GM11168 (cell line): ENCODE data around the gene EREG.

Experiments
- in situ Hi-C: fragments of 300-500 bp; cut with MboI; formaldehyde crosslinking; loops from one replicate; pipeline ENCODE4 v1.12.0; 2022; ENCODE audit warnings: low sequenced_read_pairs; ENCODE audit not compliant: unreplicated experiment

The EREG gene

DNA sequence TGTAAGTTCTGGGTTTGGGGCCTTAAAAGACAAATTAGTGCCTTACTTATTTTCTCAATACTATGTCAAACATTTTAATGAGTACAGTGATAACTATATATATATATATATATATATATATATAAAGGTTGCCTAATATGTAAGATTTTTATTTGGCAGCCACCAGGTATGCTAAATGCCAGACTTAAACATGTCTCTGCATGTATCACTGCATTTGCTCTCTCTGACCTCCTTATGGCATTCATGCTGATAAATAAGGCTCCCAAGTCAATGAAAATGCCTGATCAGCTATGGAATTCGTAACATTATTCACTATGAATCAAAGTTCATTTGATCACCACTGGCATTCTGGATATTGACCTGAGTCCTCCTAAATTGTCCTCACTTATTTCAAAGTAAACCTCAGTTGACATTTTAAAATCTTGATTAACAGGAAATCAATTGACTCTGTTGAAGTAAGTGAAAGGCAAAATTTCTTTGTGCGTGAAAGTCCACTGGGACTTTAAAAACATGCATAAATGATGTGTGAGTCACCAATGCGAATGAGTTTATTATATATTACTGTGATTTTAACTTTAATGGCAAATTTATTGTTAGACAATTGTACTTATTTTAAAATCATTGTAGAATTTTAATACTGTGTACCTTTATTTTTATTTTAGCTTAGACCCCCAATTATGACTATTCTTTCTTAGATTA is 50.8 kb downstream of the EREG start:
- in situ Hi-C loops = no loop called here

GRCh38 chr4:74418063-74418670 is 53.2 kb downstream of the EREG start:
- in situ Hi-C loops = no loop called here

- in situ Hi-C loops = no loop called here
These were observed 55.9 kb downstream of the EREG start for GRCh38 chr4:74420863-74421262.

DNA sequence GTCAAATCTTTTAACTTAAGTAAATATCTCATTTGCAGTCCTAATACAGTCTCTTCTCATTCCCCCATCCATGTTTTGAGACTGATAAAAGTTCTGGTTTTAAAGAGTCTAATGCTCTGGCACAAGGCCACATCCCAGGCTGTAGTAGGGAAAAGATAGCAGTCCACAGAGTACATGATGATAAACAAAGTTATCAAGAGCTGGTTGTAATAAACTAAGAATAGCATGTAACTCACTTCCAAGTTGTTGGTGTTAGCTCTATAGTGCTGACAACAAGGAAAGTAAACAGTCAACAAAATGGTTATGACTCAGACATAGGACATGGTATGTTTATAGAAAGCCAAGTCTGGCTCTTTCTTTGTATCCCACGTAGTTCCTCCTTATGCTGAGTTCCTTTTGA is 58.2 kb downstream of the EREG start:
- in situ Hi-C loops = no loop called here

- in situ Hi-C loops = no loop called here
These were observed 59.2 kb downstream of the EREG start for GRCh38 chr4:74424111-74424510.

- in situ Hi-C loops = no loop called here
These were observed 61.2 kb downstream of the EREG start for GRCh38 chr4:74426101-74426500.

DNA sequence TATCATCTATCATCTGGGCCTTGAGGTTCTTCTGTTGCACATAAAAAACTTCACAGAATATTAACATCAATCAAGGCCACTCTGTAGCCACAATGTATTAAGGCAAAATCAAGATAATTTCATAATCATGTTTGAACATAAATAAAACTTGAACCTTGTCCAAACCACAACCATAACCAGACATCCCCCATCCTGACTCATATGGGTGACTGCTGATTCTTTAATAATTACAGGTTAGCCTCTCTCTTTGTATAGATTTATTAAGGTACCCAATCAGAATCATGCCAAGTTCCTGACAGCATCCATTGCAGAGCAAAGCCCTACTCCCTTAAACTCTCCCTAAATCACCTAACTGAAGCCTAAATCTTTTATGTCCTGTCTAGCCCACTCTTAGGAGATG is 63.3 kb downstream of the EREG start:
- in situ Hi-C loops = no loop called here

GRCh38 chr4:74431113-74431826 is 66.3 kb downstream of the EREG start:
- in situ Hi-C loops = no loop called here

DNA sequence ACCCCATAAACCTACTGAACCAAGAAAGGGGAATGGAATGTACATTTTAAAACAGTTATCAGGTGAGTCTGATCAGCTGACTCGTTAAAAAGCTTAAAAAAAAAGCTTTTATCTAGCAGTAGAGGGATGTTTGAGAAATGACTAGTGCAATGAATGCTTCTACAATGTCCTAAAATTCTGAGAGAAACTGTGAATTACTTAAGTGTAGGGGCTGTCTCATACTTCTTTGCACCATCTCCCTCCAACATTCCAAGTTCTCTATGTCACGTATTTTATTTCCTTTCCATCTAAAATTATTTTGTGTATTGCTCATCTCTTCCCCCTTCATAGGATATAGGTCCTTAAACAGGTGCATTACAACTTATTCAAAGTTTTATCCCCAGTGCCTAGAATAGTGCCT is 68.1 kb downstream of the EREG start:
- in situ Hi-C loops = no loop called here

- in situ Hi-C loops = no loop called here
These were observed 68.7 kb downstream of the EREG start for GRCh38 chr4:74433541-74434172.

GRCh38 chr4:74435296-74435695 is 70.4 kb downstream of the EREG start:
- in situ Hi-C loops = no loop called here

DNA sequence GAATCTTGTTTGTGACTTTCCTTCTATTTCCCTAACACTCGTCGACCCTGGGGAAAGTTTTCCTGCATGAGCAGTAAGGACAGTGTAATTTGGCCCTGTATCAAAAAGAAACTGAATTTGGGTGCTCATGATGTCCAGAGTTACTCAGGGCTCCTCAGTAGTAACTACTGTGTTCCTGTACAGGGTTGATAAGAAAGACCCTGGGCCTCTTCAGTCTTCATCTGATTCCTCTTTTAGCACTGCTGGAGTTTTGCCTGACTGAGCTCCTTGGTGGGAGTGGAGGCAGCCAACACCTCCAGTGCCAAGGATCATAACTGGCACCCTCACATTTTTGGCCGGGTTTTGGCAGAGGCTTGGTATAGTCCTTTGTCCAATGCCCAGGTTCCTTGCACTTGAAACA is 72.9 kb downstream of the EREG start:
- in situ Hi-C loops = no loop called here
